GM12878 (cell line): Measurements from ENCODE around the gene HIVEP1. TPM values are rescaled to one million over a fixed set of nuclear protein-coding genes. Genes with fewer than 3 reads are reported as not detected.

Source experiments
- ATAC-seq: fragments of 200-7000 bp; cut with Tn5 transposase; 3 replicates; pipeline ENCODE4 v1.9.1; 2020; ENCODE audit warnings: mild to moderate bottlenecking, moderate library complexity
- BruUV-seq: library from RNA; stranded (reverse); fragments of 400-500 nt; replicated peaks from 2 replicates; lab custom pipeline; 2021; lab: Mats Ljungman, UMichigan
- CTCF ChIA-PET: fragments of 300-600 bp; sonication (Branson Sonifier 250); formaldehyde crosslinking; extraction: SDS; loops from one replicate; lab custom pipeline; 2021; ENCODE audit warnings: inconsistent platforms; lab: Yijun Ruan, JAX
- POLR2A ChIA-PET: fragments of 350-600 bp; formaldehyde crosslinking; extraction: SDS; loops from one replicate; lab custom pipeline; 2021; ENCODE audit warnings: inconsistent platforms; lab: Charles Lee
- RAD21 ChIA-PET: fragments of 300-600 bp; sonication (Branson Sonifier 250); formaldehyde crosslinking; loops from one replicate; lab custom pipeline; 2023; ENCODE audit warnings: antibody characterized with exemption; ENCODE audit not compliant: unreplicated experiment; lab: Charles Lee
- SMC1A ChIA-PET: fragments of 300-600 bp; sonication (Branson Sonifier 250); formaldehyde crosslinking; loops from one replicate; lab custom pipeline; 2023; ENCODE audit not compliant: unreplicated experiment, uncharacterized antibody; lab: Charles Lee
- DNase-seq: peaks from one replicate; pipeline ENCODE4 v3.0.0-alpha.2; 2011; ENCODE audit warnings: low read depth, low spot score
- FAIRE-seq: peaks from 3 replicates; lab custom pipeline; 2011; peaks lifted over from hg19 to GRCh38; lab: Jason Lieb, UNC
- H2AFZ ChIP-seq: 2 replicates; pipeline ENCODE4 v1.6.0; 2011; ENCODE audit warnings: low read depth, low read length, control low read depth; ENCODE audit not compliant: control insufficient read depth
- H3K27ac ChIP-seq: 2 replicates; pipeline ENCODE4 v1.5.1; 2011; ENCODE audit warnings: control low read depth; ENCODE audit not compliant: control insufficient read depth, insufficient read depth
- H3K27me3 ChIP-seq, 2 experiments: replicated peaks in 1 of 2; 2 replicates each; pipeline versions ENCODE4 v1.6.0 to v1.6.1; 2011; ENCODE audit warnings: low read length in 1 of 2; ENCODE audit not compliant: control insufficient read depth in 2 of 2, insufficient read depth in 2 of 2
- H3K36me3 ChIP-seq, 2 experiments: 2 replicates each; pipeline ENCODE4 v1.5.1; 2011; ENCODE audit warnings: low read length in 1 of 2; ENCODE audit not compliant: control insufficient read depth in 2 of 2, insufficient read depth in 2 of 2
- H3K4me1 ChIP-seq: 2 replicates; pipeline ENCODE4 v1.6.1; 2011; ENCODE audit warnings: mild to moderate bottlenecking, low read length, moderate library complexity, mixed read lengths; ENCODE audit not compliant: control insufficient read depth, insufficient read depth
- H3K4me2 ChIP-seq: 2 replicates; pipeline ENCODE4 v1.6.0; 2011; ENCODE audit warnings: control low read depth; ENCODE audit not compliant: control insufficient read depth, insufficient read depth
- H3K4me3 ChIP-seq: fragments of 200-600 bp; sonication (generic); 2 replicates; pipeline ENCODE4 v1.5.1; 2016
- H3K79me2 ChIP-seq: 2 replicates; pipeline ENCODE4 v1.6.0; 2011; ENCODE audit warnings: low read length; ENCODE audit not compliant: control insufficient read depth, insufficient read depth
- H3K9ac ChIP-seq: 2 replicates; pipeline ENCODE4 v1.8.0; 2011; ENCODE audit warnings: low read length, control low read depth, mixed read lengths; ENCODE audit not compliant: control insufficient read depth, insufficient read depth
- H3K9me3 ChIP-seq: replicated peaks from 3 replicates; pipeline ENCODE4 v1.5.1; 2011; ENCODE audit warnings: mild to moderate bottlenecking, low read length; ENCODE audit not compliant: control insufficient read depth, insufficient read depth
- H4K20me1 ChIP-seq: 2 replicates; pipeline ENCODE4 v1.6.0; 2011; ENCODE audit not compliant: control insufficient read depth, insufficient read depth
- BMI1 ChIP-seq: fragments of 450-650 bp; IDR thresholded peaks from 2 replicates; pipeline ENCODE4 v1.6.1; 2016; ENCODE audit warnings: mild to moderate bottlenecking, moderate library complexity, borderline replicate concordance
- HDGF ChIP-seq: fragments of 450-650 bp; IDR thresholded peaks from 2 replicates; pipeline ENCODE4 v1.6.1; 2016; ENCODE audit warnings: antibody characterized with exemption
- NFYB ChIP-seq: IDR thresholded peaks from 2 replicates; pipeline ENCODE4 v1.6.1; 2011; ENCODE audit warnings: low read depth, mild to moderate bottlenecking, low read length, improper control_type of control experiment, moderate library complexity; ENCODE audit not compliant: insufficient read depth
- POLR2AphosphoS5 ChIP-seq: IDR thresholded peaks from 2 replicates; pipeline ENCODE4 v1.6.1; 2011; ENCODE audit warnings: mild to moderate bottlenecking, low read length, inconsistent platforms
- WRNIP1 ChIP-seq: IDR thresholded peaks from 2 replicates; pipeline ENCODE4 v1.6.1; 2011; ENCODE audit warnings: low read depth, low read length, improper control_type of control experiment, borderline replicate concordance
- WGBS: methylation state at CpG from one replicate; pipeline ENCODE4 v1.1.6; 2016; ENCODE audit warnings: low lambda C conversion rate; ENCODE audit not compliant: insufficient replicate concordance, insufficient coverage; ENCODE audit errors: missing lambda C conversion rate; 5-methylcytosine and 5-hydroxymethylcytosine counted together
- in situ Hi-C: fragments of 300-500 bp; cut with MboI; formaldehyde crosslinking; loops from 9 replicates; pipeline ENCODE4 v1.14.3; 2018; ENCODE audit warnings: mixed read lengths
- intact Hi-C: fragments of 100-400 bp; cut with micrococcal nuclease; formaldehyde crosslinking; loops from one replicate; pipeline ENCODE4 v1.14.2; 2022; ENCODE audit not compliant: unreplicated experiment
- polyA plus RNA-seq, 11 experiments: library from polyadenylated mRNA; depleted of rRNA in 4 of 11; unstranded in 6 of 11; stranded (reverse) in 5 of 11; fragments of >200 nt; fragmentation: Nextera tagmentation in 4 of 11; fragmentation: Illumina TruSeq in 1 of 11; extraction: Ambion mirVana in 4 of 11; extraction: Trizol in 1 of 11; gene quantifications; 1 replicate in 1 of 11; 2 replicates in 10 of 11; pipeline versions ENCODE4 v1.2.1 to v1.2.3, GENCODE V29; 2011 to 2016; ENCODE audit warnings: inconsistent platforms in 2 of 11, missing spikeins in 2 of 11, low read depth in 1 of 11
- total RNA-seq, 4 experiments: library from RNA; depleted of rRNA in 3 of 4; stranded (reverse); fragments of >200 nt in 3 of 4; fragmentation: Illumina TruSeq in 1 of 4; extraction: Trizol in 1 of 4; gene quantifications; 2 replicates each; pipeline versions ENCODE4 v1.2.1 to v1.2.3, GENCODE V29; 2013 to 2021

HIVEP1 gene
- total and polyA plus RNA-seq, 10 of the 15 experiments (the other 5 are each of a cell fraction or from before 2014, with no cell fraction given), result 4.3 to 37.5 (median 21.6) TPM

- Histone ChIP-seq H2AFZ (no peak overlapping the region), H3K4me2 (peak overlapping the region; percentile 88), H3K27me3 (no peaks in the 10 kb centered on the region), H3K27ac (peak overlapping the region; percentile 97; the same call in 1 of the 2 replicates), H3K79me2 (peaks cover 77% of the 10 kb centered on the region), H3K9me3 (peaks cover 20% of the 10 kb centered on the region), H4K20me1 (no peaks in the 10 kb centered on the region), H3K9ac (no peak overlapping the region), H3K4me3 (peak overlapping the region; percentile 94; the same call in 1 of the 2 replicates), H3K36me3 (peaks cover 10 to 19% of the 10 kb centered on the region in 2 experiments), H3K4me1 (0 out of 2 replicates have a peak, but pooled peaks cover 2% of the 10 kb centered on the region)
- BruUV-seq, result no TSS peak
- DNase-seq (no peak), ATAC-seq (no peak), FAIRE-seq (no peak)
- ChIA-PET SMC1A (interaction anchor here (0.8 to 3.2 kb wide), 22 partner anchors 9 to 432 kb away, joined by 3 to 28 read pairs (median 10); no protein-coding TSS in a partner anchor), POLR2A (interaction anchor here (0.9 to 2.6 kb wide), 3 partner anchors 21 to 301 kb away, joined by 3 to 11 read pairs (median 4); no protein-coding TSS in a partner anchor), CTCF (interaction anchor here (1.0 to 2.9 kb wide), 6 partner anchors 33 to 359 kb away, joined by 3 to 10 read pairs (median 5); partner anchors contain the start of gene EDN1), RAD21 (interaction anchor here (1.0 to 6.9 kb wide), 13 partner anchors 9 to 359 kb away, joined by 3 to 77 read pairs (median 8); partner anchors contain the start of gene EDN1)
- TF ChIP-seq POLR2AphosphoS5 (0 out of 2 replicates have a peak, but pooled peaks have one; percentile 25), BMI1 (no peak), WRNIP1 (peak; percentile 61; the same call in 1 of the 2 replicates)
- in situ Hi-C loops, result loop anchor here (10.0 to 25.0 kb wide), 2 partner anchors 303 to 590 kb away; no protein-coding TSS in a partner anchor
- intact Hi-C loops, result loop anchor here (5.0 to 10.0 kb wide), 4 partner anchors 220 to 303 kb away; partner anchors contain the start of gene EDN1
- WGBS, result 100% methylated on average over 3 of the region's 3 CpGs
These were observed 2.7 kb downstream of the HIVEP1 start for GRCh38 chr6:12014873-12015149.

GRCh38 chr6:12017263-12017662, 5.2 kb downstream of the HIVEP1 start:
- H3K4me2 ChIP-seq, result no peak overlapping the region
- RAD21 ChIA-PET, result interaction anchor here (1.4 to 1.5 kb wide), 2 partner anchors 49 to 273 kb away, joined by 3 read pairs; partner anchors contain the start of gene EDN1
- no peak overlapping the region for H3K9ac ChIP-seq
- H3K27ac ChIP-seq, result no peak overlapping the region
- no peaks in the 10 kb centered on the region for H4K20me1 ChIP-seq
- CTCF ChIA-PET, result interaction anchor here (1.1 kb wide), 1 partner anchor 29 kb away, joined by 3 read pairs; no protein-coding TSS in a partner anchor
- H3K79me2 ChIP-seq, result peaks cover 78% of the 10 kb centered on the region
- POLR2A ChIA-PET, result interaction anchor here (0.6 to 2.1 kb wide), 2 partner anchors 14 to 232 kb away, joined by 4 to 9 read pairs; no protein-coding TSS in a partner anchor
- ATAC-seq, result no peak
- no peak overlapping the region for H2AFZ ChIP-seq
- DNase-seq, result no peak
- no peak overlapping the region for H3K4me3 ChIP-seq
- 95% methylated on average over 10 of the region's 10 CpGs for WGBS
- BruUV-seq, result no TSS peak
- peak; percentile 73; the same call in 1 of the 2 replicates for TF ChIP-seq NFYB
- no peak for TF ChIP-seq HDGF
- in situ Hi-C loops, result loop anchor here (10.0 to 25.0 kb wide), 2 partner anchors 305 to 588 kb away; no protein-coding TSS in a partner anchor
- SMC1A ChIA-PET, result interaction anchor here (0.7 to 2.2 kb wide), 3 partner anchors 11 to 21 kb away, joined by 3 to 9 read pairs (median 4); no protein-coding TSS in a partner anchor
- no peaks in the 10 kb centered on the region for H3K27me3 ChIP-seq
- FAIRE-seq, result no peak
- peaks cover 14 to 19% of the 10 kb centered on the region in 2 experiments for H3K36me3 ChIP-seq
- 0 out of 2 replicates have a peak, but pooled peaks cover 2% of the 10 kb centered on the region for H3K4me1 ChIP-seq
- intact Hi-C loops, result loop anchor here (10.0 kb wide), 1 partner anchor 218 kb away; no protein-coding TSS in a partner anchor
- H3K9me3 ChIP-seq, result peaks cover 20% of the 10 kb centered on the region
